Lower leg skin (tissue), 3 donors: Measurements from ENCODE around the gene TP63.

Source experiments
- POLR2A ChIP-seq, 2 donors: fragments of 450-650 bp; IDR thresholded peaks; one replicate each; pipeline ENCODE4 v1.6.1; 2016 to 2017; ENCODE audit warnings: antibody characterized with exemption in 2 of 2, mild to moderate bottlenecking in 1 of 2, moderate library complexity in 1 of 2
- TF ChIP-seq, protein P1 (sequence below), 3 donors: fragments of 450-650 bp; IDR thresholded peaks; one replicate each; pipeline ENCODE4 v1.5.1; 2016; ENCODE audit warnings: antibody characterized with exemption in 3 of 3, mild to moderate bottlenecking in 3 of 3, moderate library complexity in 2 of 3

DNA sequence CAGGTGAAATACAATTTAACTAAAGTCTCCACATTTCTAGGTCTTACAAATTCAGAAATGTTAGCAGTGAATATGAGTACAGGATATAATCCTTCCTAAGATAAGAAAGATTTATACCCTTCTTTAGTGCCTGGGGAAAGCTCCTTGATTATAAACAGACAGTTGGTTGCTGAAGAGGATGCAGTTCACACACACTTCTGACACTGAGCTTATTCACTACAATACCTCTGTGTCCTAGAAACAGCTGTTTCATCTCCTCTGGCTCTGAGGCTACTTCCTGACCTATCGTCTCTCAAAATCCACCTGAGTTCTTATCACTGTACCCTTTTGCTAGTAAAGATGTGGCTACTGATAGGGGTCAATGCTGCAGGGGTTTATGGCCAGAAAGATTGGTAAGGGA, 57.1 kb downstream of the TP63 start:
- TF ChIP-seq, protein P1, sequence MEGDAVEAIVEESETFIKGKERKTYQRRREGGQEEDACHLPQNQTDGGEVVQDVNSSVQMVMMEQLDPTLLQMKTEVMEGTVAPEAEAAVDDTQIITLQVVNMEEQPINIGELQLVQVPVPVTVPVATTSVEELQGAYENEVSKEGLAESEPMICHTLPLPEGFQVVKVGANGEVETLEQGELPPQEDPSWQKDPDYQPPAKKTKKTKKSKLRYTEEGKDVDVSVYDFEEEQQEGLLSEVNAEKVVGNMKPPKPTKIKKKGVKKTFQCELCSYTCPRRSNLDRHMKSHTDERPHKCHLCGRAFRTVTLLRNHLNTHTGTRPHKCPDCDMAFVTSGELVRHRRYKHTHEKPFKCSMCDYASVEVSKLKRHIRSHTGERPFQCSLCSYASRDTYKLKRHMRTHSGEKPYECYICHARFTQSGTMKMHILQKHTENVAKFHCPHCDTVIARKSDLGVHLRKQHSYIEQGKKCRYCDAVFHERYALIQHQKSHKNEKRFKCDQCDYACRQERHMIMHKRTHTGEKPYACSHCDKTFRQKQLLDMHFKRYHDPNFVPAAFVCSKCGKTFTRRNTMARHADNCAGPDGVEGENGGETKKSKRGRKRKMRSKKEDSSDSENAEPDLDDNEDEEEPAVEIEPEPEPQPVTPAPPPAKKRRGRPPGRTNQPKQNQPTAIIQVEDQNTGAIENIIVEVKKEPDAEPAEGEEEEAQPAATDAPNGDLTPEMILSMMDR (IDR thresholded peaks at IDR 0.05): no peak
- TF ChIP-seq POLR2A (IDR thresholded peaks at IDR 0.05): no peak
